B cell (primary cell): ENCODE results near the gene BSND. TPM values are rescaled to one million over a fixed set of nuclear protein-coding genes. Genes with fewer than 3 reads are reported as not detected.
"Not testable (repeated sequence)": the region's sequence is repeated elsewhere in the genome, so short reads cannot be mapped to it uniquely, and the experiment has no call there.

Source experiments
- ATAC-seq: fragments of 200-7000 bp; cut with Tn5 transposase; one replicate; pipeline ENCODE4 v1.10.0; 2021; ENCODE audit warnings: low read depth, mild to moderate bottlenecking, moderate number of reproducible peaks, moderate library complexity
- CTCF ChIA-PET: fragments of 350-600 bp; sonication (Branson Sonifier 250); formaldehyde crosslinking; loops from one replicate; lab custom pipeline; 2021; ENCODE audit warnings: antibody characterized with exemption, inconsistent platforms; lab: Charles Lee
- POLR2A ChIA-PET: fragments of 350-600 bp; sonication (Branson Sonifier 250); formaldehyde crosslinking; loops from one replicate; lab custom pipeline; 2021; ENCODE audit warnings: antibody characterized with exemption; lab: Charles Lee
- DNase-seq: peaks from one replicate; pipeline ENCODE4 v3.0.0; 2013
- H2AFZ ChIP-seq: 2 replicates; pipeline ENCODE4 v1.6.1; 2012; ENCODE audit warnings: mild to moderate bottlenecking, low read depth, low read length; ENCODE audit not compliant: insufficient read depth, poor library complexity, severe bottlenecking
- H3K27ac ChIP-seq, 2 donors: 1 replicate in 1 of 2; 2 replicates in 1 of 2; pipeline ENCODE4 v1.5.1; 2012 to 2013; ENCODE audit warnings: low read length in 2 of 2, mild to moderate bottlenecking in 2 of 2, moderate library complexity in 1 of 2
- H3K27me3 ChIP-seq, 4 experiments: fragments of 200-600 bp in 1 of 4; sonication (generic) in 1 of 4; replicated peaks in 1 of 4; 1 replicate in 2 of 4; 2 replicates in 2 of 4; pipeline versions ENCODE4 v1.6.1 to v1.7.0; 2013 to 2016; ENCODE audit warnings: low read length in 3 of 4, mild to moderate bottlenecking in 2 of 4, mixed read lengths in 1 of 4, moderate library complexity in 1 of 4; ENCODE audit not compliant: insufficient read depth in 4 of 4, control insufficient read depth in 3 of 4; ENCODE audit errors: control extremely low read depth in 1 of 4
- H3K36me3 ChIP-seq, 2 experiments: replicated peaks in 1 of 2; 1 replicate in 1 of 2; 2 replicates in 1 of 2; pipeline versions ENCODE4 v1.6.1 to v1.7.1; 2013; ENCODE audit warnings: low read length in 1 of 2; ENCODE audit not compliant: insufficient read depth in 2 of 2, control insufficient read depth in 1 of 2; ENCODE audit errors: control extremely low read depth in 1 of 2, extremely low read depth in 1 of 2
- H3K4me1 ChIP-seq, 2 donors: fragments of 200-600 bp in 1 of 2; sonication (generic) in 1 of 2; 1 replicate in 1 of 2; 2 replicates in 1 of 2; pipeline versions ENCODE4 v1.5.1 to v1.6.1; 2013 to 2017; ENCODE audit warnings: low read length in 2 of 2; ENCODE audit not compliant: control insufficient read depth in 2 of 2, insufficient read depth in 2 of 2
- H3K4me2 ChIP-seq: replicated peaks from 2 replicates; pipeline ENCODE3; 2012; ENCODE audit warnings: mild to moderate bottlenecking, low read depth, low read length; ENCODE audit not compliant: poor library complexity, severe bottlenecking
- H3K4me3 ChIP-seq, 5 experiments: fragments of 200-600 bp in 1 of 5; sonication (generic) in 1 of 5; 1 replicate in 3 of 5; 2 replicates in 2 of 5; pipeline versions ENCODE4 v1.5.1 to v1.7.0; 2011 to 2016; ENCODE audit warnings: low read length in 4 of 5, mild to moderate bottlenecking in 4 of 5, low read depth in 2 of 5, control low read depth in 1 of 5, moderate library complexity in 1 of 5; ENCODE audit not compliant: insufficient read depth in 1 of 5; ENCODE audit errors: control extremely low read depth in 1 of 5, extremely low read depth in 1 of 5
- H3K79me2 ChIP-seq: fragments of 200-600 bp; sonication (generic); one replicate; pipeline ENCODE4 v1.6.0; 2016; ENCODE audit warnings: low read length; ENCODE audit not compliant: control insufficient read depth, insufficient read depth
- H3K9ac ChIP-seq: fragments of 200-600 bp; sonication (generic); 2 replicates; pipeline ENCODE4 v1.6.1; 2017; ENCODE audit warnings: mild to moderate bottlenecking, low read length, moderate library complexity
- H3K9me3 ChIP-seq, 3 donors: one replicate each; pipeline versions ENCODE4 v1.6.1 to v1.7.1; 2013; ENCODE audit warnings: low read length in 2 of 3; ENCODE audit not compliant: control insufficient read depth in 2 of 3, insufficient read depth in 1 of 3; ENCODE audit errors: control extremely low read depth in 1 of 3
- H4K20me1 ChIP-seq: 2 replicates; pipeline ENCODE4 v1.6.0; 2012; ENCODE audit warnings: mild to moderate bottlenecking, low read length; ENCODE audit not compliant: insufficient read depth, control insufficient read depth, poor library complexity, severe bottlenecking
- H3K27ac Mint-ChIP-seq: one replicate; pipeline ENCODE4 v1.8.0; 2021; ENCODE audit warnings: mixed read lengths
- H3K27me3 Mint-ChIP-seq: one replicate; pipeline ENCODE4 v1.8.0; 2021; ENCODE audit warnings: mixed read lengths
- H3K4me1 Mint-ChIP-seq: one replicate; pipeline ENCODE4 v1.8.0; 2021; ENCODE audit warnings: mixed read lengths
- H3K4me3 Mint-ChIP-seq: one replicate; pipeline ENCODE4 v1.8.0; 2021; ENCODE audit warnings: mixed read lengths
- H3K9me3 Mint-ChIP-seq: one replicate; pipeline ENCODE4 v1.8.0; 2022; ENCODE audit warnings: mixed read lengths; ENCODE audit not compliant: insufficient read depth
- WGBS: methylation state at CpG from one replicate; pipeline ENCODE4 v1.1.5; 2013; ENCODE audit warnings: missing lambda C conversion rate; ENCODE audit not compliant: insufficient coverage; 5-methylcytosine and 5-hydroxymethylcytosine counted together
- intact Hi-C: fragments of 100-400 bp; cut with micrococcal nuclease; formaldehyde crosslinking; loops from one replicate; pipeline ENCODE4 v1.10.0; 2022
- polyA plus RNA-seq: library from polyadenylated mRNA; depleted of rRNA; stranded (reverse); fragments of >200 nt; gene quantifications from 2 replicates; pipeline ENCODE4 v1.2.3, GENCODE V29; 2012
- total RNA-seq, 2 donors: library from RNA; stranded (reverse); fragments of 120-200 nt in 1 of 2; gene quantifications; 1 replicate in 1 of 2; 2 replicates in 1 of 2; pipeline versions ENCODE4 v1.2.3 to v1.2.4, GENCODE V29; 2013 to 2022

The BSND gene
- total and polyA plus RNA-seq, 2 donors (not counting 1 experiment from before 2014, with no cell fraction given): not detected

DNA sequence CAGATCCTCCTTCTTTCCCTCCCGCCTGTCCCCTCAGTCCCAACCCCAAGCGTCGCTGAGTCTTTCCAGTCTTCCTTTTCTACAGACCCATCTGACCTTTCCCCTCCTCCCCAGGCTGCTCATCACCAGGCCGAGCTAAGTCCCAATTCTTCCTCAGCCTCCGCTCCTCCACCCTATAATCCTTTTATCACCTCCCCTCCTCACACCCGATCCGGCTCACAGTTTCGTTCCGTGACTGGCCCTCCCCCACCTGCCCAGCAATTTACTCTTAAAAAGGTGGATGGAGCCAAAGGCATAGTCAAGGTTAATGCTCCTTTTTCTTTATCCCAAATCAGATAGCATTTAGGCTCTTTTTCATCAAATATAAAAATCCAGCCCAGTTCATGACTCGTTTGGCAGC is 25.4 kb downstream of the BSND start:
- H3K9me3 ChIP-seq, H3K9me3 Mint-ChIP-seq, DNase-seq, H3K79me2 ChIP-seq, H3K27me3 ChIP-seq, POLR2A ChIA-PET, H3K27ac Mint-ChIP-seq, H3K4me1 Mint-ChIP-seq, H3K27ac ChIP-seq, H3K4me3 Mint-ChIP-seq, H3K4me1 ChIP-seq, H3K4me3 ChIP-seq, H3K36me3 ChIP-seq, CTCF ChIA-PET, H4K20me1 ChIP-seq, ATAC-seq, H2AFZ ChIP-seq, H3K4me2 ChIP-seq, intact Hi-C loops, H3K9ac ChIP-seq: not testable (repeated sequence)
- 93% methylated on average over 8 of the region's 10 CpGs for WGBS
- peaks cover 17% of the 10 kb centered on the region for H3K27me3 Mint-ChIP-seq

DNA sequence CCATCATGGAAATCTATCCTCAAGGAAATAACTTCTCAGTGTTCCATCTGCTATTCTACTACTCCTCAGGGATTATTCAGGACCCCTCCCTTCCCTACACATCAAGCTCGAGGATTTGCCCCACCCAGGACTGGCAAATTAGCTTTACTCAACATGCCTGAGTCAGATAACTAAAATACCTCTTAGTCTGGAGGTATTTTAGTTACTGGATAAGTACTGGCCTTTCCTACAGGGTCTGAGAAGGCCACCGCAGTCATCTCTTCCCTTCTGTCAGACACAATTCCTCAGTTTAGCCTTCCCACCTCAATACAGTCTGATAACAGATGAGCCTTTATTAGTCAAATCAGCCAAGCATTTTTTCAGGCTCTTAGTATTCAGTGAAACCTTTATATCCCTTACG is 27.9 kb downstream of the BSND start:
- H3K27ac ChIP-seq, H3K4me3 ChIP-seq, H3K27me3 ChIP-seq, POLR2A ChIA-PET, H4K20me1 ChIP-seq, H3K9me3 ChIP-seq, CTCF ChIA-PET, H3K4me2 ChIP-seq, H3K36me3 ChIP-seq, intact Hi-C loops, H2AFZ ChIP-seq, DNase-seq, H3K9ac ChIP-seq, H3K27ac Mint-ChIP-seq, H3K79me2 ChIP-seq, H3K4me3 Mint-ChIP-seq, ATAC-seq, H3K4me1 ChIP-seq, H3K9me3 Mint-ChIP-seq, H3K4me1 Mint-ChIP-seq: not testable (repeated sequence)
- 100% methylated on average over 1 of the region's 3 CpGs for WGBS
- H3K27me3 Mint-ChIP-seq: peaks cover 21% of the 10 kb centered on the region

DNA sequence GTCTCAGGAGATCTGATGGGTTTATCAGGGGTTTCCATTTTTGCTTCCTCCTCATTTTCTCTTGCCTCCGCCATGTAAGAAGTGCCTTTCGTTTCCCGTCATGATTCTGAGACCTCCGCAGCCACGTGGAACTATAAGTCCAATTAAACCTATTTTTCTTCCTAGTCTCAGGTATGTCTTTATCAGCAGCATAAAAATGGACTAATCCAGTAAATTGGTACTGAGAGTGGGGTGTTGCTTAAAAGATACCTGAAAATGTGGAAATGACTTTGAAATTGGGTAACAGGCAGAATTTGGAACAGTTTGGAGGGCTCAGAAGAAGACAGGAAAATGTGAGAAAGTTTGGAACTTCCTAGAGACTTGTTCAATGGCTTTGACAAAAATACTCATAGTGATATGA is 32.4 kb downstream of the BSND start:
- H3K9me3 Mint-ChIP-seq, H3K9ac ChIP-seq, H3K4me3 Mint-ChIP-seq, H3K27ac ChIP-seq, H3K9me3 ChIP-seq, H3K4me3 ChIP-seq, H3K4me1 ChIP-seq, H3K27me3 ChIP-seq, CTCF ChIA-PET, H4K20me1 ChIP-seq, H3K79me2 ChIP-seq, H3K36me3 ChIP-seq, DNase-seq, H2AFZ ChIP-seq, ATAC-seq, H3K4me2 ChIP-seq, POLR2A ChIA-PET, H3K27ac Mint-ChIP-seq, intact Hi-C loops, H3K4me1 Mint-ChIP-seq: not testable (repeated sequence)
- no CpG with 5 or more reads among the region's 5 CpGs for WGBS
- H3K27me3 Mint-ChIP-seq: peaks cover 31% of the 10 kb centered on the region
